Skeletal muscle cell (primary cell): ENCODE measurements around the gene OR56A3.

Source experiments
- DNase-seq: peaks from one replicate; pipeline ENCODE4 v3.0.0-alpha.2; 2010; ENCODE audit warnings: low read depth
- H3K4me3 ChIP-seq: 2 replicates; pipeline ENCODE4 v1.5.1; 2011; ENCODE audit warnings: low read depth, mild to moderate bottlenecking, control low read depth, low read length, moderate library complexity

OR56A3 gene

DNA sequence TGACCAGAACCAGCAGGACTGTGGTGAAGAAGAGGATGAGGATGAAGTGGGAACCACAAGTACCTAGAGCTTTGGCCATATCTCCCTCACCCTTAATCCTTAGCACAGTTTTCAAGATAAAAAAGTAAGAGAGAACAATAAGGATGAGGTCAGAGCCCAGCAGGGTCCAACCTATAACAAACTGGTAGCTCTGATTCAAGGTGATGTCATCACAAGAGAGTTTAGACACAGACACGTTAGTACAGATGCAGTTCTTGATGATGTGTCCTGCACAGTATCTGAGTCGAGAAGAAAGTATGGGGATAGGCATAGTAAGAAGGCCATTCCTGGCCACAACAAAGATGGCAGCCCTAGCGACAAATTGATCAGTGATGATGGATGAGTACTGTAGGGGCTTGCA lies 25.7 kb downstream of the OR56A3 start:
- H3K4me3 ChIP-seq: no peak overlapping the region
- no peak for DNase-seq

DNA sequence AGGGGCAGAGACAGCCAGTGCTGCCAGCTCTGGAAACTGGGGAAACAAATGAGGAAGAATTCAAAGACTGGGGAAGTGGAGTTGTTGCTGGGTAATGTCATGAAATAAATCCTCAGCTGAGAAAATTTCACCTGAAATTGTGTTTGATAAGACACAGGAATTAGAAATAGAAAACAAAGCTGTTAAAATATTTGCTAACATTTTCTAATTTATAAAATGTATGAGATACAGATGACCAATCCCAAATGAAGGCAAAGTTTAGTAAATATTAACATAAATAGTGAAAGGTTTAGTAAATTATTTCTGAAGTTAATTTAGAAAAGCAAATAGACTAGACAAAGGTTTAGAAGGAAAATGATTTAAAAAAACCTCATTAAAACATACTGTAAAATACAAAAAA lies 26.3 kb downstream of the OR56A3 start, which contains the start of gene OR56A5:
OR56A5 (minus strand) TSS at position 101 of the 400 bp plus-strand sequence; CDS start at position 101, 0 bp downstream.
- DNase-seq: no peak
- no peak within 1 kb of the TSS for H3K4me3 ChIP-seq

DNA sequence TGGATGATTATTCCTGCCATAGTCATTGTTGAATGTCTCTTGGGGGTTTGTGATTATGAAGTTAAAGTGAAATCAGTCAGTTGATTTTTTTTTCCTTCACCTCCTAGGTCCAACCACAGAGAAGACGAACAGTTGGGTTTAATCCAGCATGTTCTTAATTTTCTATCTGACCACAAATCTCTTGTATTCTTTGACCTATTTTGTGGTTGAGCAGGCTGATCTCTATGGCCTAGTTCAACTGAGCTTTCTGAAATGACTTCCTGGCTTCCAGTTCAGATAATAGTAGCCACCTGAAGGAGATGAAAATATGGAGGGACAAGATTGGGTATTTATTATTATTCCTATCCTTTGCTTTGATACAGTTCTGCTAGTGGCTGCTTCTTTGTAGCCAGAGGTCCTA lies 31.5 kb downstream of the OR56A3 start:
- no peak overlapping the region for H3K4me3 ChIP-seq
- no peak for DNase-seq

DNA sequence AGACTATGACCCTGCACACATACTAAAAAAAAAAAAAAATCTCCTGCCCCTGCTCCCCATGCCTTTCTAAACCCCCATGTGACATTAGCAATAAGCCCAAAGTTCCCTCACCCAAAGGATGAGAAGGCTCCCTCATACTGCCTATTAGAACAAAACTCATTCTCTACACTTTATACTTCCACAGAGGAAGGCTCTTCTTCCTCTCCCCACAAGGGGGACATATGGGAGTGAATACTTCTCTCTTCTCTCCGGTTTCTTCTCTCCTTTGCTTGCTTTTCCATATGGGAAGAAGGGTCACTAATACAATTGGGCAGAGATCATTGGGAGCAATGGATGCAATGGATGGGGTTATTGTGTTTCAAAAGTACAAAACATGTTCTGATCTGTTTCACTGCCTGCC lies 41.4 kb downstream of the OR56A3 start:
- DNase-seq: no peak
- no peak overlapping the region for H3K4me3 ChIP-seq

DNA sequence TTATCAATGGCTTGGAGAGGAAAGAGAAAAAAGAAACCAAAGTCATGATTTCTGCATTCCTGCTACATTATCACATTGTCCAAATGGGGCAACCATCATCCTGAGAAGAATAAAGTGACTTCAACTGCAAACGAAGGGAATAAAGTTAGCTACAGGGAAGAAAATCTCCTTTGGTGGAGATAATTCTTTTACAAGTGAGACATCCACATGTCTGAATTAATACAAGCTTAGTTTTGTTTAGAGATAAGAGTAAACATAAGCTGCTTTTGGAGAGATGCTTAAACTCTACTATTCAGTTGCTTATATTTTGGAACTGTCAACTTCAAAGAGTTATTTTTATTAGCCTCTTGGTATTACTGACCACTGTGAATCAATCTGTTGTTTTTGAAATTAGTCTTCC lies 44.8 kb downstream of the OR56A3 start, which contains the start of gene OR52L1:
OR52L1 (minus strand) TSS at position 101 of the 400 bp plus-strand sequence; CDS start at position 46, 55 bp downstream.
- H3K4me3 ChIP-seq: no peak within 1 kb of the TSS
- DNase-seq: no peak

DNA sequence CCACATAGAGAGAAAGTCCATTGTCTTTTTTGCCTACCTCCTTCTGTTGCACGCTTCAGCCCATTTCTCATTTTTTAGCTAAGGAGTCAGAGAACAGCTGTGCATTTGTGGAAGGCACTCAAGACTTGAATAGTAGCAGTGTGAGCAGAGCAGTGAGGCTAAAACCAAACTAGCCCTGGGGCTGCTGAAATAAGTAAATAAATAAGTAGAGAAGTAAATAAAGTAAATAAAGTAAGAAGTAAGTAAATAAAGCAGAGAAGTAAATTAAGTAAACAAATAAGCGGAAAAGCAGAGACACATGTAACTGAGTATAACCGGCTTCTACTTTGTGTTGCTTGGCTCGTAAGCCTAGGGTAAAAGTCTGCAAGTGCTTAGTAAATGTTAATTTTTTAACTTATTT lies 47.2 kb downstream of the OR56A3 start:
- H3K4me3 ChIP-seq: no peak overlapping the region
- no peak for DNase-seq

DNA sequence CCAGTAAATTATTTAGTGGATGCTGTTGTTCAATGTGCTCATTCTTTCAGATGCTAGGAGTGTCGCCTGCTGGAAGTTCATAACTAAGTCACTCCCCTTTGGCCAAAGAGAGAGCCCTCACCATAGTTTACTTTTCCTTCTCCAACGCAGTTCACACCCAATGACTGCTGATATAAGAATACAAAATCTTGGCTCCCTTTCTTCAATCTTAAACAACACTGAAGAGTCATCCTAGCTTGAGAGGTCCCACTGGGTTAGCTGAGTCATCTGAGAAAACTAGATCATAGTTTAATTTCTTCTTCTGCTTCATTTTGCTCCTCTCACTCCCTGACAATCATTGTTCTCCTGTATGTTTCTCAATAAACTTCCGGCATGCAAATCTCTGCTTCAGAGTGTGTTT lies 50.1 kb downstream of the OR56A3 start:
- no peak for DNase-seq
- H3K4me3 ChIP-seq: no peak overlapping the region

DNA sequence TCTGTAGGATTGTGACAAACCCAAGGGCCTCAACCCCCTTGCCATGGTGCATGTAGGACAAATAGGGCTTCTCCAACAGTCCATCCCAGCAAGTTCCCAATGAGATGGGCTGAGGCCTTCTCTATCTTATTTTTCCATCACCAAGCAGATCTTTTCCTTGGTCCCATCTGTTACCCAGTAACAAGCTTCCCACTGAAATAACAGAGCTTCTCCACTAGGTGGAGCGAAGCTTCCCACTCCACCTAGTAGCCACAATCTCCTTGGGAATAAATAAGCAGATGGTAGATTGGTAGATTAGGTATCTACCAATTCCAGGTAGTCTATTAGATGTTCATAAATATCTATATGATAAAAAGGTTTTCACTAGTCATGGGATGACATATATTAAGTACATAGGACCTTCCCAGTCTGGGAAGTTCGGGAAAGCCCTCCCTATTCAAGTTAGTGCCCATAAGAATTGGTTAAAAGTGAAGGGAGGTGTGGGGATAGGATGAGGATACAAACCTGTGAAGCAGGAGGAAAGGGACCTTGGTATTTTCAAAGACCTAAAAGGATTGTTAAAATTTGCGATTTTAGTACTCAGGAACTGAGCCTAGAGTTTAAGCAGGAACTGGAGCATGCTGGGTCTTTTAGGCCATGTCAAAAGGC lies 50.7 kb downstream of the OR56A3 start:
- DNase-seq: no peak
- no peak overlapping the region for H3K4me3 ChIP-seq

DNA sequence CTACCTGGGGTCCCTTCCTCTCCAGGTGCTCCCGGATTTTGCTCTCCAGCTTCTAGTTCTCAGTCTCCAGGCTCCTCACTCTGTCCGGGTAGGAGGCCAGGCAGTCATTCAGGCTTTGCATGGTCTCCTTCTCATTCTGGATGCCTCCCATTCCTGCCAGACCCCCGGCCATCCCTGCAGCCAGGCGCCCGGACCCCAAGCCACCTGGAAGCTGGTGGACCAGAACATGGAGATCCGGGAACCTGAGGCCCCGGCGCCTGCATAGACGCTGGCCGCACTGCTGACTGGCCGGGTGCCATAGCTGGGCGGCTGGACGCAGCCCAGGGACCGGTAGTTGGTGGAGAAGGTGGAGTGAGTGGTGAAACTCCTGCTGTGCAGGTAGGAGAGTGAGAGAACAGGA lies 52.7 kb downstream of the OR56A3 start:
- no peak overlapping the region for H3K4me3 ChIP-seq
- no peak for DNase-seq
